Fibroblast of villous mesenchyme (primary cell): ENCODE data around the gene EFS. TPM values are rescaled to one million over a fixed set of nuclear protein-coding genes. Genes with fewer than 3 reads are reported as not detected.

Experiments used
- DNase-seq: peaks from one replicate; pipeline ENCODE4 v3.0.0-alpha.2; 2010; ENCODE audit warnings: low read depth
- H3K4me3 ChIP-seq: 2 replicates; pipeline ENCODE4 v1.5.1; 2011; ENCODE audit warnings: low read depth, mild to moderate bottlenecking, low read length
- total RNA-seq: library from RNA; depleted of rRNA; stranded (reverse); fragments of >200 nt; gene quantifications from 2 replicates; pipeline ENCODE4 v1.2.3, GENCODE V29; 2012
- TF ChIP-seq, protein P1 (sequence below): IDR thresholded peaks from 2 replicates; pipeline ENCODE4 v1.5.1; 2012; ENCODE audit warnings: low read depth, mild to moderate bottlenecking, low read length; ENCODE audit not compliant: insufficient read depth

The EFS gene
- total RNA-seq, 1 donor = 7.8 TPM

DNA sequence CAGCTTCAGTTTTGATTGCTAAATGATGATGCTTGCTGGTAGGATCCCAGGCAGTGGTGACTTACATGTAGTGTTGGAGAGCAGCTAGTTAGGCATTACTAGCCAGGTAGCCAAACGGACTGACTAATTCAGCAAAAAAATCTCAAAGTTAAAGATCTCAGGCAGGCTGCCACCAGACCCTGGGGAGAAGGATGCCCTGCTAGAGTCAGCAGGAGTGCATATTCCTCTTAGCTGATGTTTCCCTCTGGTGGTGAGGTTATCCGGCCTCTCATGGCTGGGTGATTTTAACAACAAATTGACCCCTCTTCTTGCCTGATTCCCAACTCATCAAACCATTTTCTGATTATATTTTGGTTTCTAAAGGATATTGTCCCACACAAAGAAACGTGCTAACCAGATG is 2.8 kb downstream of the EFS start:
- DNase-seq = peak; percentile 11
- TF ChIP-seq, protein P1, sequence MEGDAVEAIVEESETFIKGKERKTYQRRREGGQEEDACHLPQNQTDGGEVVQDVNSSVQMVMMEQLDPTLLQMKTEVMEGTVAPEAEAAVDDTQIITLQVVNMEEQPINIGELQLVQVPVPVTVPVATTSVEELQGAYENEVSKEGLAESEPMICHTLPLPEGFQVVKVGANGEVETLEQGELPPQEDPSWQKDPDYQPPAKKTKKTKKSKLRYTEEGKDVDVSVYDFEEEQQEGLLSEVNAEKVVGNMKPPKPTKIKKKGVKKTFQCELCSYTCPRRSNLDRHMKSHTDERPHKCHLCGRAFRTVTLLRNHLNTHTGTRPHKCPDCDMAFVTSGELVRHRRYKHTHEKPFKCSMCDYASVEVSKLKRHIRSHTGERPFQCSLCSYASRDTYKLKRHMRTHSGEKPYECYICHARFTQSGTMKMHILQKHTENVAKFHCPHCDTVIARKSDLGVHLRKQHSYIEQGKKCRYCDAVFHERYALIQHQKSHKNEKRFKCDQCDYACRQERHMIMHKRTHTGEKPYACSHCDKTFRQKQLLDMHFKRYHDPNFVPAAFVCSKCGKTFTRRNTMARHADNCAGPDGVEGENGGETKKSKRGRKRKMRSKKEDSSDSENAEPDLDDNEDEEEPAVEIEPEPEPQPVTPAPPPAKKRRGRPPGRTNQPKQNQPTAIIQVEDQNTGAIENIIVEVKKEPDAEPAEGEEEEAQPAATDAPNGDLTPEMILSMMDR = peak; percentile 17
- H3K4me3 ChIP-seq = no peak overlapping the region

- DNase-seq = no peak
- TF ChIP-seq, protein P1 = no peak
- H3K4me3 ChIP-seq = no peak overlapping the region
Measured at GRCh38 chr14:23361763-23362162, 3.2 kb downstream of the EFS start.

DNA sequence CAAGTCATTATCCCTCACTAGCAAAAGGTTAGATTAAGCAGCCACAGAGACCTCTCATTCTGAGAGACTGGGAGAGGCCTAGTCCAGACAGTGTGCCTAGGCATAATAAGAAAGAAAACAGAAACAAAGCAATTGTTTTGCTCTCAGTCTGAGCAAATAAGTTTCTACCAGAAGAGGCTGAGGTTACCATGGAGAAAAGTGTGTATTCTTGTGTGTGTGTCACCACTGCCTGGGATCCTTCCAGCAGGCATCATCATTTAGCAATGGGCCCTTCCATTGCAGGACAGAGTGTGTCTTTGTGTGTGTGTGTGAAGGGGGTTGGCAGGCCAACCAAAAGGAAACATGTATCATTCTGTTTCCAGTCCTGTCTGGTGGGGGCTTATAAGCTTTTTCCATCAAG is 3.7 kb downstream of the EFS start:
- H3K4me3 ChIP-seq = no peak overlapping the region
- TF ChIP-seq, protein P1 = no peak
- DNase-seq = peak; percentile 29

- TF ChIP-seq, protein P1 = no peak
- H3K4me3 ChIP-seq = no peak overlapping the region
- no peak for DNase-seq
Measured at GRCh38 chr14:23360496-23360895, 4.5 kb downstream of the EFS start.

DNA sequence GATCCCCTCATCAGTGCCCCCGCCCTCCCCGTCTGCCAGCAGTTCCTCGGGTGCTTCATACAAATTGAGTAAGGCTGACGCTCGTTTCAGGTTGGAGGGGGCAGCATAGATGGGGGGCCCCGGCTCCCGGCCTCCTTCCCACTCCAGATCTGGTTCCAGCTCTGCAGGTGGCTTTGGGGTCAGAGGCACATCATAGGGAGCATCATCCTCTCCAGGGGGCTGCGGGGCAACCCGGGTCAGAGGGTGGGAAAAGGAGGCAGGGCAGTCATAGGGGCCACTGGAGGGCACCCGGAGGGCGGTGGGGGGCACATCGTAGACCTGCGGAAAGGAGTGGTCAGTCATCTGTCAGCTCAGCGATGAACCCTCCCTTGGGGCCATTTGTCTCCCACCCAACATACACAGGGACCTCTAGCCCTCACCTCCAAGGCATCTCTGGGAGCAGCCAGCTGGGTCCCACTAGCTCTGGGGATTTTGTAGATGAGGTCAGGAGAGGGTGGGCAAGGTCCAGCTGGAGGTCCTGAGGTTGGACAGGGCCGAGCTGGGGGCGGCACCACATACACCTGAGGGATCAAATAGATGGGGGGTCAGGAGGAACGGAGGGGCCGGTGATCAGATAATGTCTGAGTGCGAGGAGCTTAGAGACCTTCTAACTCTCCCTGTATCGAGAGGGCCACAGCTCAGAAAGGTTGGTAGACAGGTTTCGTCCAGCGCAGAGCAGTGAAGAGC is 5.1 kb downstream of the EFS start:
- DNase-seq = no peak
- H3K4me3 ChIP-seq = no peak overlapping the region
- TF ChIP-seq, protein P1 = no peak

DNA sequence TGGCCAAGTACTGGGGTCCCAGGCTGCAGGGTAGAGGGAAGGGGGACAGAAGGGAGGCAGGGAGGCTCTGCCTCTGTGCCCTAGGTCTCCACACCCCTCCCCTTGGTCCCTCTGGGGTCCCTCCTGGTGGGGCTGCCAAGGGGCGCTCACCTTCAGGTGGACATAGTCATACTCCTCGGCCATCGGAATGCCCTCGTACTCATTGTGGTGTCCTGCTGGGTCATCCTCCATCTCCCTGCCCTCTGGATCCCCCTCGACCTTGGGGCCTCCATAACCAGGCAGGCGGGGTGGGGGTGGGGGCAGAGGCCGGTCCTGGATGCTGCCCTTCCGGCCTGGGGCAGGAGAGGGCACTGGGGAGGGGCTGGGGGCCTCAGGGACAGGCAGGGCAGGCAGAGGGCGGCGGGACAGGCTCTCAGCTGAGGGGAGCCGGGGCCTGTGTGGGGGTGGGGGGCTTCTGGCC is 5.8 kb downstream of the EFS start:
- TF ChIP-seq, protein P1 = no peak
- no peak overlapping the region for H3K4me3 ChIP-seq
- no peak for DNase-seq
